ENCODE results near the gene LIMA1.

The LIMA1 gene

GRCh38 chr12:50215033-50215432 lies 68.3 kb downstream of the LIMA1 start:
- DNase-seq: no peak

- DNase-seq: no peak
Measured at GRCh38 chr12:50214018-50214417, 69.3 kb downstream of the LIMA1 start.

- no peak for DNase-seq
Measured at GRCh38 chr12:50213439-50213838, 69.9 kb downstream of the LIMA1 start.

- no peak for DNase-seq
Measured at GRCh38 chr12:50212071-50212467, 71.3 kb downstream of the LIMA1 start.

- peak; percentile 65 for DNase-seq
Measured at GRCh38 chr12:50211392-50212070, 71.8 kb downstream of the LIMA1 start.

GRCh38 chr12:50207424-50207823 lies 75.9 kb downstream of the LIMA1 start:
- no peak for DNase-seq

GRCh38 chr12:50205648-50206047 lies 77.7 kb downstream of the LIMA1 start:
- DNase-seq: no peak

GRCh38 chr12:50203691-50204090 lies 79.6 kb downstream of the LIMA1 start:
- DNase-seq: no peak

- peak; percentile 86 for DNase-seq
Measured at GRCh38 chr12:50201987-50202521, 81.3 kb downstream of the LIMA1 start.

GRCh38 chr12:50200552-50201273 lies 82.6 kb downstream of the LIMA1 start:
- no peak for DNase-seq

- DNase-seq: no peak
Measured at GRCh38 chr12:50198829-50199228, 84.5 kb downstream of the LIMA1 start.

- DNase-seq: no peak
Measured at GRCh38 chr12:50197297-50197727, 86.0 kb downstream of the LIMA1 start.

- no peak for DNase-seq
Measured at GRCh38 chr12:50196537-50196936, 86.8 kb downstream of the LIMA1 start.

- DNase-seq: no peak
Measured at GRCh38 chr12:50195832-50196231, 87.5 kb downstream of the LIMA1 start.

GRCh38 chr12:50192908-50193307 lies 90.4 kb downstream of the LIMA1 start:
- peak; percentile 92 for DNase-seq

GRCh38 chr12:50192236-50192635 lies 91.1 kb downstream of the LIMA1 start:
- DNase-seq: no peak

- DNase-seq: no peak
Measured at GRCh38 chr12:50190859-50191258, 92.5 kb downstream of the LIMA1 start.

GRCh38 chr12:50188875-50189575 lies 94.3 kb downstream of the LIMA1 start:
- no peak for DNase-seq

GRCh38 chr12:50188241-50188781 lies 95.0 kb downstream of the LIMA1 start:
- DNase-seq: peak; percentile 23

GRCh38 chr12:50187084-50187900 lies 96.0 kb downstream of the LIMA1 start:
- DNase-seq: peak; percentile 76

GRCh38 chr12:50186681-50187080 lies 96.6 kb downstream of the LIMA1 start:
- peak; percentile 36 for DNase-seq

- no peak for DNase-seq
Measured at GRCh38 chr12:50185970-50186663, 97.2 kb downstream of the LIMA1 start.

Data from HCEC 1CT (cell line).